ENCODE data around the gene TNRC18.

The TNRC18 gene

GRCh38 chr7:5436003-5436678 lies 12.5 kb upstream of the TNRC18 start:
- H3K36me3 ChIP-seq = peaks cover 0 to 9% (median 7%) of the 10 kb centered on the region in 3 donors
- intact Hi-C loops (cut with DNase I; ENCODE audit: low total_unique reads) = no loop called here
- no peaks in the 10 kb centered on the region for H3K4me1 ChIP-seq
- DNase-seq = no peak
- H3K27me3 ChIP-seq = no peaks in the 10 kb centered on the region
- H3K27ac ChIP-seq = no peak overlapping the region
- TF ChIP-seq, protein P1, sequence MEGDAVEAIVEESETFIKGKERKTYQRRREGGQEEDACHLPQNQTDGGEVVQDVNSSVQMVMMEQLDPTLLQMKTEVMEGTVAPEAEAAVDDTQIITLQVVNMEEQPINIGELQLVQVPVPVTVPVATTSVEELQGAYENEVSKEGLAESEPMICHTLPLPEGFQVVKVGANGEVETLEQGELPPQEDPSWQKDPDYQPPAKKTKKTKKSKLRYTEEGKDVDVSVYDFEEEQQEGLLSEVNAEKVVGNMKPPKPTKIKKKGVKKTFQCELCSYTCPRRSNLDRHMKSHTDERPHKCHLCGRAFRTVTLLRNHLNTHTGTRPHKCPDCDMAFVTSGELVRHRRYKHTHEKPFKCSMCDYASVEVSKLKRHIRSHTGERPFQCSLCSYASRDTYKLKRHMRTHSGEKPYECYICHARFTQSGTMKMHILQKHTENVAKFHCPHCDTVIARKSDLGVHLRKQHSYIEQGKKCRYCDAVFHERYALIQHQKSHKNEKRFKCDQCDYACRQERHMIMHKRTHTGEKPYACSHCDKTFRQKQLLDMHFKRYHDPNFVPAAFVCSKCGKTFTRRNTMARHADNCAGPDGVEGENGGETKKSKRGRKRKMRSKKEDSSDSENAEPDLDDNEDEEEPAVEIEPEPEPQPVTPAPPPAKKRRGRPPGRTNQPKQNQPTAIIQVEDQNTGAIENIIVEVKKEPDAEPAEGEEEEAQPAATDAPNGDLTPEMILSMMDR (IDR thresholded peaks at IDR 0.05) = no peak
- no peak overlapping the region for H3K4me3 ChIP-seq
- no peaks in the 10 kb centered on the region for H3K9me3 ChIP-seq

DNA sequence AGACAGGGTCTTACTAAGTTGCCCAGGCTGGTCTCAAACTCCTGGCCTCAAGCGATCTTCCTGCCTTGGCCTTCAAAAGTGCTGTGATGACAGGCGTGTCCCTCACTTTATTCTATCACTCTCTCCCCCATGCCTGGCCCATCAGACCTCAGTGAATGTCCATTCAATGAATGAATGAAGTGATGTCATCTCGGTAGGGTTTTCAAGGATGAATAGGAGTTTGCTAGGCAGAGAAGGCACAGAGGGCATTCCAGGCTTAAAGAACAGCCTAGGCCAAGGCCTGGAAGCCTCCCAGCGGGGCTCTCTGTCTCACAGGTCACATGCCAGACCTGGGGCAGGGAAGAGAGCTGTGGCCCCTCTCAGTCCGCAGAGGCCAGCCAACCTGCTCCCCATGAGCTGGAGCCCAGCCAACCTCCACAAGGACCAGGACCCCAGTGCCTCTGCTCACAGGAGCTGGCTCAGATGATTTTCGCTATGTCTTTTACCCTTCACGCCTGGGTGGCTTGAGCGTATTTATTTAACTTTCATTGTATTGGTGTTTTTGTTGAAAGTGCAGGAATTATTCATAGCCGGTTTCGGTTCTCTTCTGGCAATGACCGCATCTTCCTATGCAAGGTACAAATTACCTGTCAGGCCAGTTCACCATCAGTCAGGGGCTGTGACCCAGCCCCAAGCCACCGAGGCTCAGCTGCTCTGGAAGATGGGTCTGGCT lies 11.8 kb upstream of the TNRC18 start:
- H3K4me3 ChIP-seq = no peak overlapping the region
- H3K27me3 ChIP-seq = no peaks in the 10 kb centered on the region
- intact Hi-C loops (cut with DNase I; ENCODE audit: low total_unique reads) = no loop called here
- H3K4me1 ChIP-seq = peaks cover 0 to 2% (median under 1%) of the 10 kb centered on the region in 4 donors
- H3K27ac ChIP-seq = no peak overlapping the region
- H3K36me3 ChIP-seq = peaks cover 0 to 9% (median 7%) of the 10 kb centered on the region in 3 donors
- DNase-seq = no peak
- no peaks in the 10 kb centered on the region for H3K9me3 ChIP-seq
- TF ChIP-seq, protein P1 (IDR thresholded peaks at IDR 0.05) = no peak

DNA sequence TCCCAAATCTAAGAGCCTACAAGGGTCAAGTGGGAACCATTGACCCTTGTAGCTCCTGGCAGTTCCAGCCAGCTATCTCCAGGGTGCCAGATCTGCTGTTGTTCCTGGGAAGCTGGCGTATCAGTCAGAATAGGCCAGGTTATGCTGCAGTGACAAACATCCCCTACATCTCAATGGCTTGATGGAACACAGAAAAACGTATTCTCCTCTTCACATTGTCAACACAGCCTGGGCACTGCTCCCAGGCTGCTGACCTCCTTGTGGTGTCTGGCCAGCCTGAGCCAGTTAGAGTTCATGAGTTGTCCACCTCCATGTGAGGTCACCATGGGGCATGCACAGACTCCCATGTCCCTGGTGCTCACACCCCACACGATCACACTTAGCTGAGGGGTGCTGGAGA lies 9.5 kb upstream of the TNRC18 start:
- peaks cover 0 to 23% (median 18%) of the 10 kb centered on the region in 4 donors for H3K4me1 ChIP-seq
- no peak overlapping the region for H3K27ac ChIP-seq
- no peaks in the 10 kb centered on the region for H3K9me3 ChIP-seq
- H3K36me3 ChIP-seq = peaks cover 0 to 8% (median 7%) of the 10 kb centered on the region in 3 donors
- TF ChIP-seq, protein P1 (IDR thresholded peaks at IDR 0.05) = no peak
- H3K4me3 ChIP-seq = no peak overlapping the region
- no peak for DNase-seq
- H3K27me3 ChIP-seq = no peaks in the 10 kb centered on the region
- intact Hi-C loops (cut with DNase I; ENCODE audit: low total_unique reads) = no loop called here

DNA sequence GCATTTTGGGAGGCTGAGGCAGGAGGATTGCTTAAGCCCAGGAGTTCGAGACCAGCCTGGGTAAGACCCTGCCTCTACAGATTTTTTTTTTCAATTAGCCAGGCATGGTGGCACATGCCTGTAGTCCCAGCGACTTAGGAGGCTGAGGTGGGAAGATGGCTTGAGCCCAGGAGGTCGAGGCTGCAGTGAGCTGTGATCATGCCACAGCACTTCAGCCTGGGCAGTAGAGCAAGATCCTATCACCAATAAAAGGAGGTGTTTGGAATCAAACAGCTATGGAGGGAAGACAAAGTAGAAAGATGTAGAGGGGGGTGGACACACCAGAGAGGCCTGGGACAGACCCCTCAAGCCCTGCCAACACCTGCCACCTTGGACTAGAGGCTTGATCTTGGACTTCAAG lies 9.1 kb upstream of the TNRC18 start:
- intact Hi-C loops (cut with DNase I; ENCODE audit: low total_unique reads) = no loop called here
- Histone ChIP-seq H3K27me3 (no peaks in the 10 kb centered on the region), H3K4me3 (no peak overlapping the region), H3K9me3 (no peaks in the 10 kb centered on the region), H3K4me1 (peaks cover 0 to 24% (median 18%) of the 10 kb centered on the region in 4 donors), H3K36me3 (peaks cover 0 to 7% (median 3%) of the 10 kb centered on the region in 3 donors), H3K27ac (no peak overlapping the region)
- TF ChIP-seq, protein P1 (IDR thresholded peaks at IDR 0.05) = no peak
- DNase-seq = no peak

GRCh38 chr7:5431560-5432015 lies 8.0 kb upstream of the TNRC18 start:
- intact Hi-C loops (cut with DNase I; ENCODE audit: low total_unique reads) = no loop called here
- no peak overlapping the region for H3K27ac ChIP-seq
- no peaks in the 10 kb centered on the region for H3K27me3 ChIP-seq
- no peak overlapping the region for H3K4me3 ChIP-seq
- DNase-seq = no peak
- peaks cover 0 to 7% (median 0%) of the 10 kb centered on the region in 3 donors for H3K36me3 ChIP-seq
- H3K9me3 ChIP-seq = no peaks in the 10 kb centered on the region
- TF ChIP-seq, protein P1 (IDR thresholded peaks at IDR 0.05) = no peak
- peaks cover 0 to 24% (median 18%) of the 10 kb centered on the region in 4 donors for H3K4me1 ChIP-seq
